KOPT-K1 (cell line): ENCODE results near the gene TSPAN8.

Source experiments
- H3K27ac ChIP-seq: fragments of 200-600 bp; sonication (generic); 2 replicates; pipeline ENCODE4 v1.5.1; 2016; ENCODE audit warnings: antibody characterized with exemption, mild to moderate bottlenecking, low read depth, low read length; ENCODE audit not compliant: poor library complexity, severe bottlenecking
- H3K36me3 ChIP-seq: fragments of 200-600 bp; sonication (generic); 2 replicates; pipeline ENCODE4 v1.5.1; 2017; ENCODE audit warnings: antibody characterized with exemption, mild to moderate bottlenecking, low read length, moderate library complexity; ENCODE audit not compliant: insufficient read depth
- H3K9me3 ChIP-seq: fragments of 200-600 bp; sonication (generic); 2 replicates; pipeline ENCODE4 v1.5.1; 2017; ENCODE audit warnings: antibody characterized with exemption, low read length, mild to moderate bottlenecking; ENCODE audit not compliant: insufficient read depth, poor library complexity, severe bottlenecking

Gene TSPAN8

GRCh38 chr12:71157601-71158233, at the start of gene TSPAN8:
Gene TSPAN8 (minus strand): TSS chr12:71157999. CDS start chr12:71157678, 321 bp downstream.
- Histone ChIP-seq H3K36me3 (no peaks in the 10 kb centered on the region), H3K9me3 (no peaks in the 10 kb centered on the region), H3K27ac (no peak within 1 kb of the TSS)

- Histone ChIP-seq H3K27ac (no peak overlapping the region), H3K9me3 (no peaks in the 10 kb centered on the region)
These were observed 43.4 kb upstream of the TSPAN8 start for GRCh38 chr12:71201136-71201679.

GRCh38 chr12:71200706-71201105, 42.9 kb upstream of the TSPAN8 start:
- Histone ChIP-seq H3K36me3 (no peaks in the 10 kb centered on the region), H3K27ac (no peak overlapping the region), H3K9me3 (no peaks in the 10 kb centered on the region)

More at GRCh38 chr12:71201136-71201679, 43.4 kb upstream of the TSPAN8 start:
- H3K36me3 ChIP-seq = no peaks in the 10 kb centered on the region

- Histone ChIP-seq H3K27ac (no peak overlapping the region), H3K9me3 (no peaks in the 10 kb centered on the region), H3K36me3 (no peaks in the 10 kb centered on the region)
These were observed 39.7 kb upstream of the TSPAN8 start for GRCh38 chr12:71197460-71197859.

GRCh38 chr12:71195338-71195896, 37.6 kb upstream of the TSPAN8 start:
- H3K27ac ChIP-seq = no peak overlapping the region
- H3K36me3 ChIP-seq = no peaks in the 10 kb centered on the region
- H3K9me3 ChIP-seq = no peaks in the 10 kb centered on the region

GRCh38 chr12:71194657-71195056, 36.9 kb upstream of the TSPAN8 start:
- Histone ChIP-seq H3K9me3 (no peaks in the 10 kb centered on the region), H3K36me3 (no peaks in the 10 kb centered on the region), H3K27ac (no peak overlapping the region)

- Histone ChIP-seq H3K36me3 (no peaks in the 10 kb centered on the region), H3K9me3 (no peaks in the 10 kb centered on the region), H3K27ac (no peak overlapping the region)
These were observed 35.2 kb upstream of the TSPAN8 start for GRCh38 chr12:71193041-71193440.

- H3K9me3 ChIP-seq = no peaks in the 10 kb centered on the region
- no peak overlapping the region for H3K27ac ChIP-seq
- no peaks in the 10 kb centered on the region for H3K36me3 ChIP-seq
These were observed 33.9 kb upstream of the TSPAN8 start for GRCh38 chr12:71191509-71192196.

- no peak overlapping the region for H3K27ac ChIP-seq
- no peaks in the 10 kb centered on the region for H3K36me3 ChIP-seq
These were observed 33.0 kb upstream of the TSPAN8 start for GRCh38 chr12:71190822-71191221.

GRCh38 chr12:71187379-71187778, 29.6 kb upstream of the TSPAN8 start:
- Histone ChIP-seq H3K27ac (no peak overlapping the region), H3K36me3 (no peaks in the 10 kb centered on the region), H3K9me3 (no peaks in the 10 kb centered on the region)

More at GRCh38 chr12:71190822-71191221, 33.0 kb upstream of the TSPAN8 start:
- no peaks in the 10 kb centered on the region for H3K9me3 ChIP-seq

- H3K36me3 ChIP-seq = no peaks in the 10 kb centered on the region
- H3K27ac ChIP-seq = no peak overlapping the region
- H3K9me3 ChIP-seq = no peaks in the 10 kb centered on the region
These were observed 28.9 kb upstream of the TSPAN8 start for GRCh38 chr12:71186571-71187288.

- Histone ChIP-seq H3K27ac (no peak overlapping the region), H3K9me3 (no peaks in the 10 kb centered on the region), H3K36me3 (no peaks in the 10 kb centered on the region)
These were observed 26.0 kb upstream of the TSPAN8 start for GRCh38 chr12:71183846-71184245.

GRCh38 chr12:71183018-71183417, 25.2 kb upstream of the TSPAN8 start:
- Histone ChIP-seq H3K27ac (no peak overlapping the region), H3K9me3 (no peaks in the 10 kb centered on the region), H3K36me3 (no peaks in the 10 kb centered on the region)

- H3K9me3 ChIP-seq = no peaks in the 10 kb centered on the region
- no peaks in the 10 kb centered on the region for H3K36me3 ChIP-seq
- no peak overlapping the region for H3K27ac ChIP-seq
These were observed 20.4 kb upstream of the TSPAN8 start for GRCh38 chr12:71178162-71178561.

- no peak overlapping the region for H3K27ac ChIP-seq
These were observed 17.0 kb upstream of the TSPAN8 start for GRCh38 chr12:71174825-71175224.

More at GRCh38 chr12:71174825-71175224, 17.0 kb upstream of the TSPAN8 start:
- Histone ChIP-seq H3K9me3 (no peaks in the 10 kb centered on the region), H3K36me3 (no peaks in the 10 kb centered on the region)
